ENCODE results near the gene SFTPD.

Gene SFTPD

GRCh38 chr10:79932841-79933379, 16.0 kb downstream of the SFTPD start:
- WGBS (ENCODE audit: extremely low coverage, insufficient coverage, low lambda C conversion rate): no CpG with 5 or more reads among the region's 4 CpGs
- H2BK5ac ChIP-seq (ENCODE audit: low read length): no peak overlapping the region

GRCh38 chr10:79932307-79932706, 16.6 kb downstream of the SFTPD start:
- H3K18ac ChIP-seq (ENCODE audit: low read length): no peak overlapping the region
- no peaks in the 10 kb centered on the region for H3K36me3 ChIP-seq (ENCODE audit: control insufficient read depth, insufficient read depth, low read length)
- H3K4ac ChIP-seq (ENCODE audit: low read depth, low read length): no peak overlapping the region
- no peak overlapping the region for H3K23ac ChIP-seq (ENCODE audit: low read length)
- no peak overlapping the region for H3K9ac ChIP-seq (ENCODE audit: low read length)
- no peak overlapping the region for H4K8ac ChIP-seq (ENCODE audit: low read depth, low read length)
- no peaks in the 10 kb centered on the region for H3K79me1 ChIP-seq (ENCODE audit: low read length)
- no peak overlapping the region for H2BK5ac ChIP-seq (ENCODE audit: low read length)
- no peak overlapping the region for H3K56ac ChIP-seq (ENCODE audit: low read length)
- no peak overlapping the region for H3K27ac ChIP-seq (ENCODE audit: low read depth, low read length)
- H3K4me1 ChIP-seq (ENCODE audit: control insufficient read depth, low read depth, low read length): no peaks in the 10 kb centered on the region
- DNase-seq: no peak
- no peaks in the 10 kb centered on the region for H3K79me2 ChIP-seq (ENCODE audit: control insufficient read depth, insufficient read depth, low read length)
- no peak overlapping the region for H2BK120ac ChIP-seq (ENCODE audit: low read depth, low read length)
- H4K5ac ChIP-seq (ENCODE audit: low read length): no peak overlapping the region
- no peak overlapping the region for H3K4me3 ChIP-seq (ENCODE audit: low read length)
- H3K4me2 ChIP-seq (ENCODE audit: low read length): no peak overlapping the region
- no peak overlapping the region for H2BK15ac ChIP-seq (replicated peaks; ENCODE audit: low read depth)
- no CpG with 5 or more reads among the region's 1 CpG for WGBS (ENCODE audit: extremely low coverage, insufficient coverage, low lambda C conversion rate)
- no peak overlapping the region for H2AK5ac ChIP-seq (ENCODE audit: low read length)
- H3K27me3 ChIP-seq (ENCODE audit: insufficient read depth, low read length, poor library complexity): no peaks in the 10 kb centered on the region

More at GRCh38 chr10:79932841-79933379, 16.0 kb downstream of the SFTPD start:
- H3K79me2 ChIP-seq (ENCODE audit: control insufficient read depth, insufficient read depth, low read length): no peaks in the 10 kb centered on the region
- H2AK5ac ChIP-seq (ENCODE audit: low read length): no peak overlapping the region
- no peak overlapping the region for H3K4ac ChIP-seq (ENCODE audit: low read depth, low read length)
- no peaks in the 10 kb centered on the region for H3K4me1 ChIP-seq (ENCODE audit: control insufficient read depth, low read depth, low read length)
- no peak overlapping the region for H2BK15ac ChIP-seq (replicated peaks; ENCODE audit: low read depth)
- no peak for DNase-seq
- H3K27me3 ChIP-seq (ENCODE audit: insufficient read depth, low read length, poor library complexity): no peaks in the 10 kb centered on the region
- H3K56ac ChIP-seq (ENCODE audit: low read length): no peak overlapping the region
- no peak overlapping the region for H4K8ac ChIP-seq (ENCODE audit: low read depth, low read length)
- no peak overlapping the region for H3K9ac ChIP-seq (ENCODE audit: low read length)
- H4K5ac ChIP-seq (ENCODE audit: low read length): no peak overlapping the region
- H3K36me3 ChIP-seq (ENCODE audit: control insufficient read depth, insufficient read depth, low read length): no peaks in the 10 kb centered on the region
- no peaks in the 10 kb centered on the region for H3K79me1 ChIP-seq (ENCODE audit: low read length)
- H2BK120ac ChIP-seq (ENCODE audit: low read depth, low read length): no peak overlapping the region
- H3K18ac ChIP-seq (ENCODE audit: low read length): no peak overlapping the region
- H3K4me2 ChIP-seq (ENCODE audit: low read length): no peak overlapping the region
- H3K4me3 ChIP-seq (ENCODE audit: low read length): no peak overlapping the region
- no peak overlapping the region for H3K23ac ChIP-seq (ENCODE audit: low read length)
- H3K27ac ChIP-seq (ENCODE audit: low read depth, low read length): no peak overlapping the region

- Histone ChIP-seq H2BK15ac (replicated peaks; ENCODE audit: low read depth) (no peak overlapping the region), H3K79me2 (ENCODE audit: control insufficient read depth, insufficient read depth, low read length) (no peaks in the 10 kb centered on the region), H4K8ac (ENCODE audit: low read depth, low read length) (no peak overlapping the region), H3K27me3 (ENCODE audit: insufficient read depth, low read length, poor library complexity) (no peaks in the 10 kb centered on the region), H2BK120ac (ENCODE audit: low read depth, low read length) (no peak overlapping the region), H4K5ac (ENCODE audit: low read length) (no peak overlapping the region), H3K9ac (ENCODE audit: low read length) (no peak overlapping the region), H3K23ac (ENCODE audit: low read length) (no peak overlapping the region), H3K4me2 (ENCODE audit: low read length) (no peak overlapping the region), H3K18ac (ENCODE audit: low read length) (no peak overlapping the region), H2BK5ac (ENCODE audit: low read length) (no peak overlapping the region), H3K79me1 (ENCODE audit: low read length) (no peaks in the 10 kb centered on the region), H3K4me3 (ENCODE audit: low read length) (no peak overlapping the region), H2AK5ac (ENCODE audit: low read length) (no peak overlapping the region), H3K36me3 (ENCODE audit: control insufficient read depth, insufficient read depth, low read length) (no peaks in the 10 kb centered on the region), H3K56ac (ENCODE audit: low read length) (no peak overlapping the region), H3K4me1 (ENCODE audit: control insufficient read depth, low read depth, low read length) (no peaks in the 10 kb centered on the region), H3K27ac (ENCODE audit: low read depth, low read length) (no peak overlapping the region), H3K4ac (ENCODE audit: low read depth, low read length) (no peak overlapping the region)
- DNase-seq: no peak
- WGBS (ENCODE audit: extremely low coverage, insufficient coverage, low lambda C conversion rate): no CpG with 5 or more reads among the region's 2 CpGs
These were observed 18.2 kb downstream of the SFTPD start for GRCh38 chr10:79930751-79931150.

GRCh38 chr10:79930267-79930666, 18.6 kb downstream of the SFTPD start:
- no peaks in the 10 kb centered on the region for H3K36me3 ChIP-seq (ENCODE audit: control insufficient read depth, insufficient read depth, low read length)
- no peak for DNase-seq
- no peak overlapping the region for H3K56ac ChIP-seq (ENCODE audit: low read length)
- no peak overlapping the region for H2BK5ac ChIP-seq (ENCODE audit: low read length)
- no peak overlapping the region for H4K5ac ChIP-seq (ENCODE audit: low read length)
- H3K18ac ChIP-seq (ENCODE audit: low read length): no peak overlapping the region
- H3K4me2 ChIP-seq (ENCODE audit: low read length): no peak overlapping the region
- no peaks in the 10 kb centered on the region for H3K79me1 ChIP-seq (ENCODE audit: low read length)
- no peak overlapping the region for H2BK120ac ChIP-seq (ENCODE audit: low read depth, low read length)
- H3K4me1 ChIP-seq (ENCODE audit: control insufficient read depth, low read depth, low read length): no peaks in the 10 kb centered on the region
- no peaks in the 10 kb centered on the region for H3K79me2 ChIP-seq (ENCODE audit: control insufficient read depth, insufficient read depth, low read length)
- no peak overlapping the region for H3K4ac ChIP-seq (ENCODE audit: low read depth, low read length)
- WGBS (ENCODE audit: extremely low coverage, insufficient coverage, low lambda C conversion rate): no CpG with 5 or more reads among the region's 4 CpGs
- no peak overlapping the region for H3K23ac ChIP-seq (ENCODE audit: low read length)
- no peak overlapping the region for H2AK5ac ChIP-seq (ENCODE audit: low read length)
- no peak overlapping the region for H3K4me3 ChIP-seq (ENCODE audit: low read length)
- H3K27ac ChIP-seq (ENCODE audit: low read depth, low read length): no peak overlapping the region
- H4K8ac ChIP-seq (ENCODE audit: low read depth, low read length): no peak overlapping the region
- H3K9ac ChIP-seq (ENCODE audit: low read length): no peak overlapping the region
- H3K27me3 ChIP-seq (ENCODE audit: insufficient read depth, low read length, poor library complexity): no peaks in the 10 kb centered on the region
- H2BK15ac ChIP-seq (replicated peaks; ENCODE audit: low read depth): no peak overlapping the region

GRCh38 chr10:79929409-79929904, 19.4 kb downstream of the SFTPD start:
- Histone ChIP-seq H3K36me3 (ENCODE audit: control insufficient read depth, insufficient read depth, low read length) (no peaks in the 10 kb centered on the region), H3K23ac (ENCODE audit: low read length) (no peak overlapping the region), H3K4ac (ENCODE audit: low read depth, low read length) (no peak overlapping the region), H2AK5ac (ENCODE audit: low read length) (no peak overlapping the region), H2BK15ac (replicated peaks; ENCODE audit: low read depth) (no peak overlapping the region), H3K27ac (ENCODE audit: low read depth, low read length) (no peak overlapping the region), H3K4me1 (ENCODE audit: control insufficient read depth, low read depth, low read length) (no peaks in the 10 kb centered on the region), H3K79me1 (ENCODE audit: low read length) (no peaks in the 10 kb centered on the region), H2BK120ac (ENCODE audit: low read depth, low read length) (no peak overlapping the region), H3K4me2 (ENCODE audit: low read length) (no peak overlapping the region), H3K27me3 (ENCODE audit: insufficient read depth, low read length, poor library complexity) (no peaks in the 10 kb centered on the region), H4K8ac (ENCODE audit: low read depth, low read length) (no peak overlapping the region), H4K5ac (ENCODE audit: low read length) (no peak overlapping the region), H2BK5ac (ENCODE audit: low read length) (no peak overlapping the region), H3K79me2 (ENCODE audit: control insufficient read depth, insufficient read depth, low read length) (no peaks in the 10 kb centered on the region), H3K18ac (ENCODE audit: low read length) (no peak overlapping the region), H3K4me3 (ENCODE audit: low read length) (no peak overlapping the region), H3K56ac (ENCODE audit: low read length) (no peak overlapping the region), H3K9ac (ENCODE audit: low read length) (no peak overlapping the region)
- no CpG with 5 or more reads among the region's 14 CpGs for WGBS (ENCODE audit: extremely low coverage, insufficient coverage, low lambda C conversion rate)
- peak; percentile 84 for DNase-seq

GRCh38 chr10:79928028-79928583, 20.8 kb downstream of the SFTPD start:
- no peak overlapping the region for H2AK5ac ChIP-seq (ENCODE audit: low read length)
- H3K4ac ChIP-seq (ENCODE audit: low read depth, low read length): no peak overlapping the region
- H3K18ac ChIP-seq (ENCODE audit: low read length): no peak overlapping the region
- H3K4me3 ChIP-seq (ENCODE audit: low read length): no peak overlapping the region
- H4K8ac ChIP-seq (ENCODE audit: low read depth, low read length): no peak overlapping the region
- H3K79me1 ChIP-seq (ENCODE audit: low read length): no peaks in the 10 kb centered on the region
- H3K27me3 ChIP-seq (ENCODE audit: insufficient read depth, low read length, poor library complexity): no peaks in the 10 kb centered on the region
- H3K23ac ChIP-seq (ENCODE audit: low read length): no peak overlapping the region
- no CpG with 5 or more reads among the region's 7 CpGs for WGBS (ENCODE audit: extremely low coverage, insufficient coverage, low lambda C conversion rate)
- no peak overlapping the region for H3K9ac ChIP-seq (ENCODE audit: low read length)
- DNase-seq: no peak
- no peak overlapping the region for H3K27ac ChIP-seq (ENCODE audit: low read depth, low read length)
- no peaks in the 10 kb centered on the region for H3K36me3 ChIP-seq (ENCODE audit: control insufficient read depth, insufficient read depth, low read length)
- no peak overlapping the region for H2BK120ac ChIP-seq (ENCODE audit: low read depth, low read length)
- H3K56ac ChIP-seq (ENCODE audit: low read length): no peak overlapping the region
- no peak overlapping the region for H2BK5ac ChIP-seq (ENCODE audit: low read length)
- no peak overlapping the region for H2BK15ac ChIP-seq (replicated peaks; ENCODE audit: low read depth)
- no peak overlapping the region for H4K5ac ChIP-seq (ENCODE audit: low read length)
- H3K4me1 ChIP-seq (ENCODE audit: control insufficient read depth, low read depth, low read length): no peaks in the 10 kb centered on the region
- H3K4me2 ChIP-seq (ENCODE audit: low read length): no peak overlapping the region
- H3K79me2 ChIP-seq (ENCODE audit: control insufficient read depth, insufficient read depth, low read length): no peaks in the 10 kb centered on the region
